HUDEP-2 (cell line): ENCODE results near the gene PCBP4.

Source experiments
- DNase-seq, 76 experiments: peaks; one replicate each; lab custom pipeline; 2025; ENCODE audit not compliant: unreplicated experiment in 76 of 76; lab: John Stamatoyannopoulos, UW

PCBP4 gene

GRCh38 chr3:51974963-51975851 lies 8.0 kb upstream of the PCBP4 start, which contains the start of gene ABHD14A:
Gene ABHD14A, plus strand, starts transcription at chr3:51975064. Its CDS starts 72 bp downstream, at chr3:51975136.
- DNase-seq = peak in 58 of 76 experiments; percentile 10 to 77 (median 46)

GRCh38 chr3:51974277-51974962 lies 7.2 kb upstream of the PCBP4 start:
- peak in 2 of 76 experiments; percentile 44 to 50 for DNase-seq

GRCh38 chr3:51971350-51971749 lies 4.1 kb upstream of the PCBP4 start:
- no peak for DNase-seq

- DNase-seq = no peak
These were observed 3.5 kb upstream of the PCBP4 start for GRCh38 chr3:51970606-51971300.

- no peak for DNase-seq
These were observed 2.6 kb upstream of the PCBP4 start for GRCh38 chr3:51969841-51970240.

- DNase-seq = no peak
These were observed 1.8 kb upstream of the PCBP4 start for GRCh38 chr3:51968883-51969678.

GRCh38 chr3:51968170-51968775 lies 1.0 kb upstream of the PCBP4 start:
- no peak for DNase-seq

GRCh38 chr3:51966922-51967383 lies 301 bp downstream of the PCBP4 start:
- no peak for DNase-seq

- DNase-seq = no peak
These were observed 768 bp downstream of the PCBP4 start for GRCh38 chr3:51966486-51966885.

GRCh38 chr3:51966016-51966415 lies 1.2 kb downstream of the PCBP4 start:
- no peak for DNase-seq

GRCh38 chr3:51964521-51964920 lies 2.7 kb downstream of the PCBP4 start:
- no peak for DNase-seq

- no peak for DNase-seq
These were observed 3.3 kb downstream of the PCBP4 start for GRCh38 chr3:51963951-51964451.

- no peak for DNase-seq
These were observed 4.3 kb downstream of the PCBP4 start for GRCh38 chr3:51962854-51963530.

GRCh38 chr3:51961602-51962569 lies 5.4 kb downstream of the PCBP4 start:
- no peak for DNase-seq

- no peak for DNase-seq
These were observed 6.2 kb downstream of the PCBP4 start for GRCh38 chr3:51961011-51961410.

- no peak for DNase-seq
These were observed 6.9 kb downstream of the PCBP4 start for GRCh38 chr3:51960386-51960785.

- DNase-seq = no peak
These were observed 7.6 kb downstream of the PCBP4 start for GRCh38 chr3:51959651-51960050.
